HepG2 (cell line): ENCODE measurements around the gene ABL2. TPM values are rescaled to one million over a fixed set of nuclear protein-coding genes. Genes with fewer than 3 reads are reported as not detected.

ENCODE experiments used
- ADNP ChIP-seq: sonication (generic); formaldehyde crosslinking; IDR thresholded peaks from 2 replicates; pipeline ENCODE4 v1.4.0; 2020; ENCODE audit warnings: missing genetic modification reagents
- BCLAF1 ChIP-seq: fragments of 450-650 bp; IDR thresholded peaks from 2 replicates; pipeline ENCODE4 v1.6.1; 2017; ENCODE audit warnings: mild to moderate bottlenecking
- BRF2 ChIP-seq: sonication (generic); formaldehyde crosslinking; IDR thresholded peaks from 2 replicates; pipeline ENCODE4 v1.8.1; 2022; ENCODE audit warnings: mild to moderate bottlenecking, missing genetic modification reagents
- EED ChIP-seq: sonication (generic); formaldehyde crosslinking; IDR thresholded peaks from 2 replicates; pipeline ENCODE4 v1.5.0; 2020; ENCODE audit warnings: mild to moderate bottlenecking, missing genetic modification reagents
- FOSL2 ChIP-seq: sonication (generic); formaldehyde crosslinking; IDR thresholded peaks from 2 replicates; pipeline ENCODE4 v1.4.0; 2020; ENCODE audit warnings: missing genetic modification reagents
- NFKB2 ChIP-seq: sonication (generic); formaldehyde crosslinking; IDR thresholded peaks from 2 replicates; pipeline ENCODE4 v1.4.0; 2020; ENCODE audit warnings: missing genetic modification reagents, borderline replicate concordance
- PRDM4 ChIP-seq: sonication (generic); formaldehyde crosslinking; IDR thresholded peaks from 2 replicates; pipeline ENCODE4 v1.9.0; 2021; ENCODE audit warnings: missing genetic modification reagents, borderline replicate concordance
- RXRA ChIP-seq: sonication (generic); formaldehyde crosslinking; IDR thresholded peaks from 2 replicates; pipeline ENCODE4 v1.5.1; 2020; ENCODE audit warnings: missing genetic modification reagents
- RXRB ChIP-seq: IDR thresholded peaks from 2 replicates; pipeline ENCODE4 v1.6.1; 2016; ENCODE audit warnings: borderline replicate concordance, missing genetic modification reagents, missing compliant biosample characterization
- SIX1 ChIP-seq: sonication (generic); formaldehyde crosslinking; IDR thresholded peaks from 2 replicates; pipeline ENCODE4 v1.4.0; 2020; ENCODE audit warnings: missing genetic modification reagents, borderline replicate concordance
- SP1 ChIP-seq, 2 experiments: fragments of 450-650 bp in 1 of 2; sonication (generic) in 1 of 2; formaldehyde crosslinking in 1 of 2; IDR thresholded peaks; 2 replicates each; pipeline versions ENCODE4 v1.4.0 to v1.6.1; 2016 to 2020; ENCODE audit warnings: missing genetic modification reagents in 1 of 2
- SRY ChIP-seq: sonication (generic); formaldehyde crosslinking; IDR thresholded peaks from 2 replicates; pipeline ENCODE4 v1.8.0; 2022; ENCODE audit warnings: mild to moderate bottlenecking, missing genetic modification reagents
- TEF ChIP-seq: sonication (generic); formaldehyde crosslinking; IDR thresholded peaks from 2 replicates; pipeline ENCODE4 v1.5.0; 2020; ENCODE audit warnings: missing genetic modification reagents
- ZKSCAN5 ChIP-seq: sonication (generic); formaldehyde crosslinking; IDR thresholded peaks from 2 replicates; pipeline ENCODE4 v1.5.1; 2020; ENCODE audit warnings: mild to moderate bottlenecking, missing genetic modification reagents
- ZMYM4 ChIP-seq: sonication (generic); formaldehyde crosslinking; IDR thresholded peaks from 2 replicates; pipeline ENCODE4 v1.8.1; 2023; ENCODE audit warnings: mild to moderate bottlenecking, missing genetic modification reagents
- ZNF276 ChIP-seq: sonication (generic); formaldehyde crosslinking; IDR thresholded peaks from 2 replicates; pipeline ENCODE4 v1.4.0; 2020; ENCODE audit warnings: mild to moderate bottlenecking, low read depth, missing genetic modification reagents
- ZNF331 ChIP-seq: sonication (generic); formaldehyde crosslinking; IDR thresholded peaks from 2 replicates; pipeline ENCODE4 v1.4.0; 2020; ENCODE audit warnings: missing genetic modification reagents
- ZNF34 ChIP-seq: sonication (generic); formaldehyde crosslinking; IDR thresholded peaks from 2 replicates; pipeline ENCODE4 v1.4.0; 2020; ENCODE audit warnings: mild to moderate bottlenecking, missing genetic modification reagents, borderline replicate concordance
- ZNF383 ChIP-seq: sonication (generic); formaldehyde crosslinking; IDR thresholded peaks from 2 replicates; pipeline ENCODE4 v1.4.0; 2020; ENCODE audit warnings: missing genetic modification reagents, mild to moderate bottlenecking, borderline replicate concordance
- ZNF569 ChIP-seq: sonication (generic); formaldehyde crosslinking; IDR thresholded peaks from 2 replicates; pipeline ENCODE4 v1.5.0; 2020; ENCODE audit warnings: mild to moderate bottlenecking, missing genetic modification reagents, moderate library complexity, borderline replicate concordance
- ZNF839 ChIP-seq: sonication (generic); formaldehyde crosslinking; IDR thresholded peaks from 2 replicates; pipeline ENCODE4 v1.4.0; 2020; ENCODE audit warnings: missing genetic modification reagents, mild to moderate bottlenecking, borderline replicate concordance
- polyA plus RNA-seq, 8 experiments: library from polyadenylated mRNA; depleted of rRNA in 3 of 8; stranded (reverse) in 7 of 8; unstranded in 1 of 8; fragments of >200 nt; fragmentation: Illumina TruSeq in 4 of 8; extraction: Trizol in 4 of 8; gene quantifications; 2 replicates each; pipeline versions ENCODE4 v1.2.1 to v1.2.3, GENCODE V29; 2011 to 2016; ENCODE audit warnings: low read depth in 4 of 8, missing spikeins in 1 of 8, mixed read lengths in 1 of 8; ENCODE audit not compliant: insufficient read depth in 1 of 8
- total RNA-seq, 5 experiments: library from RNA; depleted of rRNA; stranded (reverse); fragments of >200 nt; fragmentation: Illumina TruSeq; extraction: Trizol; gene quantifications; 2 replicates each; pipeline ENCODE4 v1.2.3, GENCODE V29; 2016; ENCODE audit warnings: low read depth in 1 of 5

Gene ABL2
- total and polyA plus RNA-seq, 2 of the 13 experiments (the other 11 are each of a cell fraction or from before 2014, with no cell fraction given) = 5.8 to 6.0 TPM

GRCh38 chr1:179151908-179152682 is 77.4 kb downstream of the ABL2 start (continued):
- TF ChIP-seq PRDM4 (CRISPR knock-in tag) (no peak), ZNF569 (CRISPR knock-in tag) (no peak), BCLAF1 (no peak), FOSL2 (no peak), EED (no peak), ZNF331 (CRISPR knock-in tag) (peak; percentile 80), SP1 (IDR thresholded peaks at IDR 0.05) (no peak), SP1 (CRISPR knock-in tag; IDR thresholded peaks at IDR 0.05) (no peak), ZNF839 (no peak), ZNF383 (CRISPR knock-in tag) (no peak), ZMYM4 (CRISPR knock-in tag) (peak; percentile 75), ZNF276 (CRISPR knock-in tag) (no peak), SRY (no peak), RXRB (peak; percentile 96), SIX1 (peak; percentile 89), BRF2 (CRISPR knock-in tag) (no peak), RXRA (no peak; the same call in 1 of the 2 replicates), NFKB2 (no peak), ZNF34 (CRISPR knock-in tag) (no peak), ADNP (CRISPR knock-in tag) (no peak), ZKSCAN5 (CRISPR knock-in tag) (no peak), TEF (peak; percentile 91)
